NCI-H1930 (cell line): ENCODE data around the gene HOXA13.
A peak's percentile ranks its signal among the peaks of the same experiment; 100 is the strongest.

Experiments used
- DNase-seq, 2 experiments: peaks; one replicate each; lab custom pipeline; 2025; lab: John Stamatoyannopoulos, UW

Gene HOXA13

DNA sequence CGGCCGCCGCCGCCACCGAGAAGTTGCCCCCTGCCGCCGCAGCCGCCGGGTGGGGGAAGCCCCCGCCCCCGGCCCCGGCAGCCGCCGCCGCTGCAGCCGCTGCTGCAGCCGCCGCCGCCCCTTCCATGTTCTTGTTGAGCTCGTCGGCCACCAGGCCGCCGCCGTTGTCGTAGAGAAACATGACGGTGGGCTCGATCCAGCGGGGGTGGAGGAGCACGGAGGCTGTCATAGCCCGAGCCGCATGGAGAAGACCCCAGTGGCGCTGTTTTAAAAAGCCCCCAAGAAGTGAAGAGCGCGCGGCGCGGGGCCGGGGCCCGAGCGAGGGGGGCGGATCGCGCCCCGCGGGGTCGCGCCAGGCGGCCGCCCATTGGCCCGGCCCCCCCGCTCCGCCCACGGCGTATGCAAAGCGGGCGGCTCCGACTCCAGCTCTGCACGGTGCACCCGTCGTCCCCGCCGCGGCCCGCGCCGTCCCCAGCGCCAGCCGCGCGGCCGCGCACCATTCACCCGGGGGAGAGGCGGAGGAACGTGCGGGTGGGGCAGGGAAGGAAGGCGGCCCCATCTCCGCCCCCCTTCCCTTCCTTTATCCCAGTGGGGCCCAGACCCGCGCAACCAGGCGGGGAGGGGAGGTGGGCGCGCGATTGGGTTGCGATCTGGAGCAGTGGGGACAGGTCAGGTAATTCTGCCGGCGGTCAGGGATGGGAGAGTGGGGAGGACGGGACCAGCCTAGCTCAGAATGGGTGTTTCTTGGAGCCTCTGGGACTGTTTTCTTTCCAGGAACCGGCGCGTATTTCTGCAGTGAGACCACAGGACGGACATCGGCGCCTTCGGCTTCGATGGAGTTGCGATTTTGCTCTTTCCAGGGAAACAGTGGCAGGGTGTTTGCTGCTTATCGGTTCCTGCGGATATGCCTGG lies at the start of gene HOXA13:
HOXA13 (minus strand) TSS at position 243 of the 912 bp plus-strand sequence; CDS start at position 229, 14 bp downstream.
- DNase-seq = peak; percentile 69 to 82

DNA sequence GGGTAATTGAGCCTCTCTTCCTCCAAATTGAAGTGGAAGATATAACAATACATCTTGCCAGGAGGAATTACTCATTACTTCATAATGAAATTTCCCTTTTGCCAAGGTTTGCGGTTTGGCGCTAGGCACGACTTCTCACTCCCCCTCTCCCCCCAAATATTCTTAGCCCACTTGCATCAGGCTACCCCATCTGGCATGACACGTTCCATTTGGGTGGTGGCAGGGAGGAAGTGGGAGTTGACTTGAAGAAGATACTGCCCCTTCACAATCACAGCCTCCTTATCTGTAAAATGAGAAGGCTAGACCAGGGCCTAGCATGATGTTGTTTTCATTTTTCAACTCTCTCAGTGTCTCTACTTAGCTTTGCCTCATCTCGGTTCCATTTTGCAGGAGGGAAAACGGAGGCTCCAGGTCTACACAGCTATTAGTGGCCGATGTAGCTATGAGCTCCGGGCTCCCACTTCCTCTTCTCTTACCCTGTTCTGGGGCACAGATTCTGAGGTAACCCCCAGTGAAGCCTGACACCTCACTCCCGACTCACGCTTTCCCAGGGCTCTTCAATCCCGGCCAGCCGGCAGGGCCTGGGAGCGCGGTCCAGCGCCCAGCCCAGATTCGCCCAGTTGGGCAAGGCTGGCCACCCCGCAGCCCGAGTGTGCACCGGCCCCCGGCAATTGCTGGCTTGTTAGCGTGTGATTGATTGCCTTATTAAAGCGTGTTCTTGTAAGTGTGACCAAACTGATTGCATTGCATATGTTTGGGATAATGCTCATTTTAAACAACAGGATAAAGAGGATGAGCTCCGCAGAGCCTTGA lies 49.2 kb upstream of the HOXA13 start:
- DNase-seq = no peak

DNA sequence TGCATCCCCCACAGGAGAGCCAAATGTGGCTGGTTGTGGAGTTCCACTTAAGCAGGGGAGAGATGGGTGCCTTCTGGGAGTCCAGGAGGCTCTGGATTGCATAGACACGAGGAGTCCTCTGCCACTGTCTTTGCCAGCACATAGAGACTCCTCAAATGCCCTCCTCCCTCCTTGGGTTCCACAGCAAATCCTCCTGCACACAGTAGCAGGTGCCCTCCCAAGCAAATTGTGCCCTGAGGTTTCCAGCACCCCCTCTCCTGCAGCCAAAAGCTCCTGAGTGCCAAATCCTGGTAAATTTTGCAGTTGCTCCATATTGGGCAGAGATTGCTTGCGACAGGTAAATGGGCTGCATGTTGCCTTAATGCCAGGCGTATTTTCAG lies 48.5 kb upstream of the HOXA13 start:
- DNase-seq = no peak

DNA sequence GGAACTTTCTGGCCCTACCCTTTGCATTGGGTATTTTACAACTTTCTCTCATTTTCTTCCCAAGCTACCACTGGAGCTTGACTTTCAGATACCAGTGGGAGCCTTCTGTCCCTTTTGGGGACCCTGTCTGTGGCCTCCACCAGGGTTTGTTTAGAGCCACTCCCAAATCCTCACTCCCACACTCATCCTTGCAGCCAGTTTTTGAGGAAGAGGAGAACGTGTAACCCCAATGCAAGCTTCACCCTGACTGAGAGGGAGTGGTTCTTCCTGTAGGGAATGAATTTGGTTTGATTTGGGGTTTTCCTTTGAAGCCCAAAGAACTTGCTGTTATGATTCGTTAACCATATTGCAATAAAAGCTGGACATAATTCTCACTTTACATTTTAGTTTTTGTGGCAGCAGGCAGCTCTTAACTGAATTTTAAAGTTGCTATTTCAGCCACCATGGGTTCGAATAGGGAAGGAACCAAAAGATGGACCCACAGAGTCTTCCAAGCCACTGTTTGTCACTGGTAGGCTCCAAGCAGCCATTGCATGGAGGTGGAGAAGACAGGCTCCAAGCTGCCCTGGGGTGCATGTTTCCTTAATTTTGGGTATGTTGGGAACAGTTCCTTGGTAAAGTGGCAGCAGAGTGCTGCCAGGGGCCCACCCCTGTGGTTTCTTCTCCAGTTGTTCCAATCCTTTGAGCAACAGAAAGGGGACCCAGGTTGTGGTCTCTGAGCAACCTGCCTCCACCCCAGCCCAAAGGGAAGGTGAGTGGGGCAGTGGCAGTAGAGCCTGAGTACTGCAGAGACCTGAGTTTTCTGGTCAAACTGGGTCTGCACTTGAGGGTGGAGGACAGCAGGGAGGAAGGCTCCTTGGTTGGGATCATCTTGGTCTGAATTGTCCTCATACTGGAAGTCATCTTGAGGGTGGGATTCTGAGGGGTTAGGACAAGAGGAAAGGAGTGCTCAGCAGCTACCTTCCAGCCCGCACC lies 47.8 kb upstream of the HOXA13 start:
- DNase-seq = no peak

DNA sequence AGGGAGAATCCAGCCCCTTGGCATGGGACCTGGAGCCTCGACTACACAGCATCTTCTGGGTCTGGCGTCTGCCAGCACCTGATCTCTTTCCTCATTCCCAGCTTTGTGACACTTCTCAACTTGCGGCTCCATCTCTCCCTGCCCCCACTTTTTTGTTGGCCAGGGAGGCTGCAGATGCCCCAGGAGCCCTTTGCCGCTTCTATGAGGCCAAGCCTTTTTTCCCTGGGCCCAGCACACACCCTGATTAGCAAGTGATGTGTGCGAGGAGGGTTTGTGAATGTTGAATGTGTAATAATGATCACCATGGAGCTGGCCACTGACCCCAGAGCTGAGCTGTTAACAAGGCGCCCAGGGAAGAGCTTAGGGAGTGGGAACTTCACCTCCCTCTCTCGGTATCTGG lies 47.1 kb upstream of the HOXA13 start:
- DNase-seq = no peak

DNA sequence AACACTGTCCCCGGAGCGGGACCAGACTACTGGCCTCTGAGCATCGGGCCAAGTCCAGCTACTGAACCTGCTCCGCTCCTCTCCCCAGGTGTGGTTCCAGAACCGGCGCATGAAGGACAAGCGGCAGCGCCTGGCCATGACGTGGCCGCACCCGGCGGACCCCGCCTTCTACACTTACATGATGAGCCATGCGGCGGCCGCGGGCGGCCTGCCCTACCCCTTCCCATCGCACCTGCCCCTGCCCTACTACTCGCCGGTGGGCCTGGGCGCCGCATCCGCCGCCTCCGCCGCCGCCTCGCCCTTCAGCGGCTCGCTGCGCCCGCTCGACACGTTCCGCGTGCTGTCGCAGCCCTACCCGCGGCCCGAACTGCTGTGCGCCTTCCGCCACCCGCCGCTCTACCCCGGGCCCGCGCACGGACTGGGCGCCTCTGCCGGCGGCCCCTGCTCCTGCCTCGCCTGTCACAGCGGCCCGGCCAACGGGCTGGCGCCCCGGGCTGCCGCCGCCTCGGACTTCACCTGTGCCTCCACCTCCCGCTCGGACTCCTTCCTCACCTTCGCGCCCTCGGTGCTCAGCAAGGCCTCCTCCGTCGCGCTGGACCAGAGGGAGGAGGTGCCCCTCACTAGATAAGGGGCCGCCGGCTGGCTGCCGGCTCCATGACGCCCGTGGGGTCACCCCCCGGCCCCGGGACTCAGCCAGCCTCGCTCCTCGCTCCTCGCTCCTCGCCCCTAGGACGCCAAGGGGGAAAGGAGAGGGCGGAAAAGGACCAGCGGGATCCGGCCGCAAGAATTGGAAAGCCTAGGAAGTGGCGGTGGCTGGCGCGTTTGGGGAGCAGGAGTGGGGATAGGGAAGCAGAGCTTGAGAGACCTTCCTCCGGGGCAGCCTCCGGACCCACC lies 46.2 kb upstream of the HOXA13 start:
- DNase-seq = no peak

DNA sequence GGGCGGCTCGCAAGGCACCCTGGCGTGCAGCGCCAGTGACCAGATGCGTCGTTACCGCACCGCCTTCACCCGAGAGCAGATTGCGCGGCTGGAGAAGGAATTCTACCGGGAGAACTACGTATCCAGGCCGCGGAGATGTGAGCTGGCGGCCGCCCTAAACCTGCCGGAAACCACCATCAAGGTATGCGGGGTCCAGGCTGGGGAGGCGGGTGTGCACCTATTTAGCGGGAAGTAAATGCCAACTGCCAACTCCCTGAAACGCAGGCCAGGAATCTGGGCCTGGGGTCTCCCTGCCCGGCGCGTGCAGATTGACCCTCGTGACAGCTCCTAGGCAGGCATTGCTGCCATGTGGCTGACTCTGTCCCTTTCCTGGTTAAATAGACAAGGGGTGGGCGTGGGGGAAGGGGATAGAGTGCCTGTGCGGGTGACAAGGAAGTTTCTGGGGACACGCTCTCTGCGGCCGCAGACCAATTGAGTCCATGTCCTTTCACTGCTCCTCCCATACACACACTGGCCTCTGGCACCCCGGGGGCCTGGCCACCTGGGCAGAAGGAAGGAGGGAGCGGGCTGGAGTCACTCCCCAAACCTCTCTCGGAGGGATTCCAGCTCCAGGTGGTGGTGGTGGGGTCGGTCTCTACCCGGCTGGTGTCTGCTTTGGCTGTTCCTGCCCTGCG lies 45.4 kb upstream of the HOXA13 start:
- no peak for DNase-seq

DNA sequence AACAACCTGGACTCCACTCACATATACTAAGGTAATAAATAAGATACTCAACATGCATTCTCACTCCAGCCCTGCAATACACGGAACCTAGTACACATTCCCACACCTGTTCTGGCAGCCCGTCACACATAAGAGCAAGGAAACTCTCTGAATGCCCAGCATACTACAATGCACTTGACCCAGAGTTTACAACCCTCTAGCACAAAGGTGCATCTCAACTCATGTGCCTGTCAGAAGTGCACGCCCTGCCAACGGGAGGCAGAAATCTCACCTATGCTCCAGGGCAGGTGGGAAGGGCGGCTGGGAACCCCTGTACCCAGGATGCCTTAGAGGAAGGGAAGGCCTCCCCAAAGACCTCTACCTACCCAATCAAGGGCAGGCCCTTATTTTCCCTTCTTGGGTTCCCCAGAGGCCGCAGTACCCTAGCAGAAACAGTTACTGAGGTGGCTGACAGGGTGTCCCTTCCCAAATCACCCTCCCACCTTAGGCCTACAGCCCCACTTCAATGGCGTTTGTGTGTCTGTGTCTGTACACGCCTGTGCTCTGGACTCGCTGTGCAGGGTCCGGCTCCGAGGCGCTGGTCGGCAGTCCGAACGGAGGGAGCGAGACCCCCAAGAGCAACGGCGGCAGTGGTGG lies 44.7 kb upstream of the HOXA13 start:
- no peak for DNase-seq

DNA sequence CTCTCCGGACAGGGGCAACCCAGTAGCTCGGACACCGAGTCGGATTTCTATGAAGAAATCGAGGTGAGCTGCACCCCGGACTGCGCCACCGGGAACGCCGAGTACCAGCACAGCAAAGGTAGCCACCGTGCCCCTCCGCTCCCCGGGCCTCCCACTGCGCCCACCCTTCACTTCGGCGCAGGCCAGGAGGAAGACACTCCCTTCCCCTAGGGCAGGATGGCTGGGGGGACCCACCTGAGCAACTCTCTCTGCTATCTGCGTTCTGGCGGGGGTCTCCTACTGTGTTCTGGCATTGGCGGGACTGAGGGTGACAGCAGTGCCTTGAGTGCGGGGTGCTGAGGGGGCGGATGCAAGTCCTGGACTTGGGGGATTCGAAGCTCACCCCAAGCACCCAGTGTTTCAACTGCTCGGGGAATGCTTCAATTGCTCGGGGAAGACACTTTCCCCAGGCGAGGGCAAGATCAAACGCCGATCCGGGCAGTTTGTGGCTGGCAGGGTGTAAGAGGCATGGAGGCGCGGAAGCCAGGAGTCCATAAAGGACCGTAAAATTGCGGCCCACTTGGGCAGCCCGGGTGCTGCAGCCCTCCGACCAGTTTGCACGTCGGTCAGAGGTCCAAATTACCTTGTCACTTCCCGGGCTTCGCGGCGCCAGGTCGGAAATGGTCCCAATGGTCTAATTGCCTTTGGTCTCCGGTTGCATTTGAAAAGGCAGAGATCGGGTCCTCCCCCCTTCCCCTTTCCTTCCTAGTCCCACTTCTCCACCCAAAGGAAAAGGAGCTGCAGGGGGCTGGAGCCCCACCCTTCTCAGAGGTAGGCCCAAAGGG lies 43.7 kb upstream of the HOXA13 start:
- no peak for DNase-seq

DNA sequence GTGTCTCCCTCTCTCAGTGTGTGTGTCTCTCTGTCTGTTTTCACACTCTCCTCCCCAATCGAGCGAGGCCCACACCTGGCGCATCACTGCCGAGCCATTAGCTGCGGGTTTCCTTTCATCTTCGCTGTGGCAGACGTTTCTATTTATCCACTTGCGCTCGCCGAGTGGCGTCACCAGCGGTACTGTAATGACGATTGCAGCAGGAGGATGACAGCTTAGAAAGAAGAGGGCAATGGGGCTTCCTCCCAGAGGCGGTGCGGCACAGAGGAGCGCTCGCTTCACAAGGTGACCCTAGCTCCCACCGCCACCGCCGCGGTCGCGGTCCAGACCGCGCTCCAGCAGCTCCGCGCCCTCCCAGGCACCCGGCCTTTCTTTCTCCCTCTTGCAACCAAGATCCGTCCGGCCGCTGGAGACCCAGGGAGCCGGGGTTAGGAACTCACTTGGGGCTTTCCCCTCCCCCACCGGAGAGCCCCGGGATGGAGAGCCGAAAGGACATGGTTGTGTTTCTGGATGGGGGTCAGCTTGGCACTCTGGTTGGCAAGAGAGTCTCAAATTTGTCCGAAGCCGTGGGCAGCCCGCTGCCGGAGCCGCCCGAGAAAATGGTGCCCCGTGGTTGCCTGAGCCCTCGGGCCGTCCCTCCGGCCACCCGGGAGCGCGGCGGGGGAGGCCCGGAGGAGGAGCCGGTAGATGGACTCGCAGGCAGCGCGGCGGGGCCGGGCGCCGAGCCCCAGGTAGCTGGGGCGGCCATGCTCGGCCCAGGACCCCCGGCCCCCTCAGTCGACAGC lies 42.9 kb upstream of the HOXA13 start, which contains the start of gene EVX1:
EVX1 (plus strand) TSS at position 248 of the 785 bp plus-strand sequence; CDS start at position 477, 229 bp downstream.
- DNase-seq = peak; percentile 34 to 43

DNA sequence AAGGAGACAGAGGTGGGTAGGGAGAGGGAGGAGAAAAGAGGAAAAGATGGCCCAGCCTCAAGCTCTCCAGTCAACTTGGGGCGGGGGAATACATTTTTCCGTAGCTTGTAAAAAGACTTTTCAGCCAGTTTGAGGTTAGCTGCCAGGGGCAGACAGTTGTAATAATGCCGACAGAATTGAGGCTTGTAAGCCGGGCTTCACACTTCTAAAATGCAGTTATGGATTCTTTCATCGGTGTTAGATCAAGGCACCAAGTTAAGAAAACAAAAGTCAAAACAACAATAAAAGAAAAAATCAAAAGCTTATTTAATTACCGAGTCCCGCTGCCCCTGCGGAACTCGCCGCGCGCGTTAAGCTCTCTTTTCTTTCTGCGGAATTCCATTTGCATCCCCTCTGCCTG lies 42.3 kb upstream of the HOXA13 start:
- DNase-seq = no peak

DNA sequence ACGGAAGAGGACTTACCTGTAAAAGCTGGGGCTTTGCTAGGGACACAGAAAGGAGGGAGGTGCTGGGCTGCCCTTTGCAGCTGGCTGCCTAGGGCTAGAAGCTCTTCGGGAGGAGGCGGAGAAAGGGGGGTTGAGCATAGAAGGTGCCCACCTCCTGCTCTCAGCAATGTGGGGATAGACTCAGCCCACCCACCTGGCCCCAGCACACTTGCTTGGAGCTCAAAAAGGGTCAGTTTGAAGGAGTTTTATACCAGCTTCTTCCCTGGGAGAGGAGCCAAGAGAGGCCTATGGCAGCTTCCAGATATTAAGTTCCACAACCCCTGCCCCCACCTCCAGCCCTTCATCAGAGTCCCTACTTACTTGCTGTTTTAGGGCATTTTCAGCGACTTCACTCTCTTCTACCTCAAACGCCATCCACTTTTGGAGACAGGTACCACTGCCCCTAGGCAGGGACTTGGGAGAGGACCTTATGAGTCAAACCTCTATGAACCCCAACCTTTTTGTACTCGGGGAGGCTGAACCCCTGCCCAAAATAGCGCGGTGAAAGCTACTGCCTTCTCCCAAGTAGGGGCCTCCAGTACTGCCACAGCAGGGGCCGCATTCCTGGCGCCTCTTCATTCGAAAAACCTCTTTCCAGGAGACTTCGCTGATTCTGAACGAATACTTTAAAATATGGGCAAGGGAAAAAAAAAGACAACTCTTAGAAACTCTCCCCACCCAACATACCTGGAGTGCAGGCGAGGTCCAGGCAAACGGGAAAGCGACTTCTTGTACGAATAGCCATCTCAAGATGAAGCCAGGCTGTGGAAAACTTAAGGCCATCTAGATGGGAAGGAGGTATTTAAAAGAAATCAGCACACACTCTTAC lies 41.5 kb upstream of the HOXA13 start:
- DNase-seq = no peak

DNA sequence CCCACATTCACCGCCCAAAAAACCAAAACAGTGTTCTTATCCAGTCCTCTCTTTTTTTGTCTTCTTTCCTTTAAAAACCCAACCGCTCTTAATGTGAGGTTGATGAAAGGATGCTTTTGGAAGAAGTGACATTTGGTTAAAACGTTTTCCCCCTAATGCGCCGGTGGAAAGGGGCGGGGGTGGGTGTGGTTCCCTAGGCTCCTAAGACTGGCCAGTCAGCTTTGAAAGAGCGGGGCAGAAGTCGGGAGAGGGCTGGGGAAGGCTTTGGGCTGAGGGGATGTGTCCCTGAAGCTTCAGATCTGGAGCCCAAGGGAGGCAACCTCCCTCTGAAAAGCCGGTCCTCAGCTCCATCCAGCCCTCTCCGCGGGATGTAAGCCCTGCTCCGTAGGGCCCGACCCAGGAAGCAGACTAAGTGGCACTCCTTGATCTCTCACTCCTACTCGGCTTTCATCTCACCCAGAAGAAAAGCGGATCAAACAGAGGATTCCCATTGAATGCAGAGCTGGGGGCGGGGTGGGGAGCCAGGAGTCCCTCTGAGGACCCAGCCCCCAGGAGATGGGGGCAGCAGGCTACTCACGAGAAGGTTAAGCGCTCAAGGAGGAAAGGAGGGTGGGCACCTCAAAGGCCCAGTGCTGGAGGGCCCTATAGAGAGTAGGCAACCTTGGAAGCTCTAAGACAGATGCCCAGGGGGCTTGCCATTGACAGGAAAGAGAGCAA lies 40.3 kb upstream of the HOXA13 start:
- DNase-seq = no peak

DNA sequence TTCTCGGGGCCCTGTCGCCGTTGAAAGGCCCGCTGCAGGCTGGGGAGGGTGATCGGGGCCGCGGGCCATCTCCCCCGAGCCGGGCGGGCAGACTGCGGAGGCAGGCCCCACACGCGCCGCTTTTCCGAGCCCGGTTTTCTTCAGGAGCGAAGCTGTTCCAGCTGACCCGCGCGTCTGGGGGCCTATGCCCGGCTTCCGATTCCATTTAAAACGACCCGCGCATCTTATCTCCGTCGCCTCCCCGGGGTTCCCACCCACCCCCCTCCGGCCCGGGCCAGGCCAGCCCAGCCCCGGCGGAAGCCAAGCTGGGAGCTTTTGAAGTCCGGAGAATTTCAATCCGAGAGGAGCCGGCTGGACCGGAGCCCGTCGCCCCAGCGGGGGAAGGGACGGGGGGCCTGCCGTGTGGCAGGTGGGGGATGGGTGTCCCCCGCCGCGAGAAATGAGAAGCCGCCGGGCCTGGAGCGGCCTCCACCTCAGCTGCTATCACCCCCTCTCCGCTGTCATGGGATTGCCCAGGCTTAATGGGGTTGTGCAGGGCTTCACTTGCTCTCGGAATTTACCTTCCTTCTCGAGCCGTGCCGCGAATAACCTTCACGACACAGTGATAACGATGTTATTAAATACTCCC lies 39.6 kb upstream of the HOXA13 start:
- DNase-seq = no peak

DNA sequence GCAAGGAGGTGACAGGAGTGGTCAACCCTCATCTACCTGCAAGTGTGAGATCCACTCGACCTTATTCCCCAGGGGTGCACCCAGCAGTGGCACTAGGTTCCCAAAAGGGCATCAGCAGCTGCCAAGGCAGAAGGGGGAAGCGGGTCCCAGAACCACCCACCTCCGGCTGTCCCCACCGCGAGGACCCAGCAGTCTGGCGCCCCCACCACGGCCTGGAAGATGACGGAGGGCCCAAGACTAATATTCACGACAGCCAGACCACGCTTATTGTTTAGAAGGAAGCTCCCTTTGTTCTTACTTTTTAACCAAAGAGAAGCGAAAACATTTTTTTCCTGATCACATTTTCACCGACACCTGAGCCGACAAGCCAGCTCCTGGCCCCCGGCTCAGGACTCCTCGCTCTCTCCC lies 39.1 kb upstream of the HOXA13 start:
- no peak for DNase-seq
